SH-SY5Y (cell line): Measurements from ENCODE around the gene SMIM32.

ENCODE experiments used
- GATA2 ChIP-seq: IDR thresholded peaks from 2 replicates; pipeline ENCODE4 v1.6.1; 2011; ENCODE audit warnings: mild to moderate bottlenecking, low read depth, low read length
- GATA3 ChIP-seq: IDR thresholded peaks from 2 replicates; pipeline ENCODE4 v1.6.1; 2011; ENCODE audit warnings: low read depth, mild to moderate bottlenecking, low read length, moderate library complexity

DNA sequence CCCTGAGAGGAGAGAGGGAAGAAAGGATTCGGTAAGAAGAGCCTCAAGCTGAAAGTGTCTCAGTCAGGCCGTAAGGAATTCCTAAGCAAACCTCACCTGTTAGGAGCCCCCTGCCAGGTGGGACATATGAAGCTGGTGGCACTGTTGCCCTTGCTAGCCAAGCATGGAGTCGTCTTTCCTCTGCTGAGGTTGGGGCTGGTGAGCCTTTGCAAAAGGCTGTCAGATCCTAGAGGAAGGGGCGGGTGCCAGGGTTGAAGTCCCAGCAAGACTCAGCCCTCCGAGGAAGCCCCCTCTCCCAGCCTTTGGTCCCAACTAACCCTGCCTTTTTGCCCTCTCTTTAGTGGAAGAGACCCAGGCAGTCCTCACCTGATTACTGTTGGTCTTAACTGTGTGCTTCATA lies 5.5 kb upstream of the SMIM32 start:
- TF ChIP-seq GATA2: no peak
- no peak for TF ChIP-seq GATA3
